Measurements from ENCODE around the gene AOAH. TPM values are rescaled to one million over a fixed set of nuclear protein-coding genes. Genes with fewer than 3 reads are reported as not detected.

Gene AOAH
- total and polyA plus RNA-seq, 2 of the 13 experiments (the other 11 are each of a cell fraction or from before 2014, with no cell fraction given) = not detected

GRCh38 chr7:36764929-36765328, 40.6 kb upstream of the AOAH start (continued):
- TF ChIP-seq, protein P1, sequence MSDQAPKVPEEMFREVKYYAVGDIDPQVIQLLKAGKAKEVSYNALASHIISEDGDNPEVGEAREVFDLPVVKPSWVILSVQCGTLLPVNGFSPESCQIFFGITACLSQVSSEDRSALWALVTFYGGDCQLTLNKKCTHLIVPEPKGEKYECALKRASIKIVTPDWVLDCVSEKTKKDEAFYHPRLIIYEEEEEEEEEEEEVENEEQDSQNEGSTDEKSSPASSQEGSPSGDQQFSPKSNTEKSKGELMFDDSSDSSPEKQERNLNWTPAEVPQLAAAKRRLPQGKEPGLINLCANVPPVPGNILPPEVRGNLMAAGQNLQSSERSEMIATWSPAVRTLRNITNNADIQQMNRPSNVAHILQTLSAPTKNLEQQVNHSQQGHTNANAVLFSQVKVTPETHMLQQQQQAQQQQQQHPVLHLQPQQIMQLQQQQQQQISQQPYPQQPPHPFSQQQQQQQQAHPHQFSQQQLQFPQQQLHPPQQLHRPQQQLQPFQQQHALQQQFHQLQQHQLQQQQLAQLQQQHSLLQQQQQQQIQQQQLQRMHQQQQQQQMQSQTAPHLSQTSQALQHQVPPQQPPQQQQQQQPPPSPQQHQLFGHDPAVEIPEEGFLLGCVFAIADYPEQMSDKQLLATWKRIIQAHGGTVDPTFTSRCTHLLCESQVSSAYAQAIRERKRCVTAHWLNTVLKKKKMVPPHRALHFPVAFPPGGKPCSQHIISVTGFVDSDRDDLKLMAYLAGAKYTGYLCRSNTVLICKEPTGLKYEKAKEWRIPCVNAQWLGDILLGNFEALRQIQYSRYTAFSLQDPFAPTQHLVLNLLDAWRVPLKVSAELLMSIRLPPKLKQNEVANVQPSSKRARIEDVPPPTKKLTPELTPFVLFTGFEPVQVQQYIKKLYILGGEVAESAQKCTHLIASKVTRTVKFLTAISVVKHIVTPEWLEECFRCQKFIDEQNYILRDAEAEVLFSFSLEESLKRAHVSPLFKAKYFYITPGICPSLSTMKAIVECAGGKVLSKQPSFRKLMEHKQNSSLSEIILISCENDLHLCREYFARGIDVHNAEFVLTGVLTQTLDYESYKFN (CRISPR knock-in tag; conservative IDR thresholded peaks at IDR 0.05) = no peak
- no peak for TF ChIP-seq SMARCC2 (IDR thresholded peaks at IDR 0.05)

GRCh38 chr7:36763132-36763816, 39.0 kb upstream of the AOAH start:
- no peak overlapping the region for H3K4me3 ChIP-seq (replicated peaks in 1 of 3; ENCODE audit: insufficient read depth in 1 of 3, low read depth in 2 of 3, low read length in 3 of 3)
- H3K36me3 ChIP-seq (replicated peaks in 1 of 2; ENCODE audit: control insufficient read depth in 1 of 2, insufficient read depth in 2 of 2, low read length in 2 of 2) = no peaks in the 10 kb centered on the region
- CTCF ChIA-PET (ENCODE audit: low intra/inter-chr PET ratio, low total read pairs) = no interaction called here
- DNase-seq (ENCODE audit: low spot score) = no peak
- FAIRE-seq = no peak
- H3K9ac ChIP-seq (ENCODE audit: insufficient read depth, low read depth, low read length) = no peak overlapping the region
- peaks cover 22% of the 10 kb centered on the region for H3K4me1 ChIP-seq (ENCODE audit: insufficient read depth, low read length)
- BruUV-seq (replicated peaks) = no TSS peak
- TF ChIP-seq MAFK (conservative IDR thresholded peaks at IDR 0.05 in 1 of 2, IDR thresholded peaks at IDR 0.05 in 1 of 2; ENCODE audit: low read length in 2 of 2) (peak; percentile 89 to 92), ZNF143 (CRISPR knock-in tag; IDR thresholded peaks at IDR 0.05) (no peak), NFIB (CRISPR knock-in tag; IDR thresholded peaks at IDR 0.05; ENCODE audit: borderline replicate concordance) (no peak), NCOR1 (IDR thresholded peaks at IDR 0.05; ENCODE audit: borderline replicate concordance, low read length) (no peak), ZNF367 (CRISPR knock-in tag; IDR thresholded peaks at IDR 0.05; ENCODE audit: borderline replicate concordance) (no peak), NFE2L2 (IDR thresholded peaks at IDR 0.05; ENCODE audit: low read length) (peak; percentile 95), ZNF550 (CRISPR knock-in tag; IDR thresholded peaks at IDR 0.05; ENCODE audit: borderline replicate concordance) (no peak), MAFF (IDR thresholded peaks at IDR 0.05; ENCODE audit: low read depth, low read length) (peak; percentile 86), MAFG (CRISPR knock-in tag; IDR thresholded peaks at IDR 0.05) (peak; percentile 54), ZNF30 (CRISPR knock-in tag; IDR thresholded peaks at IDR 0.05) (no peak), PCBP1 (IDR thresholded peaks at IDR 0.05; ENCODE audit: borderline replicate concordance, low read depth, low read length) (no peak)
- TF ChIP-seq, protein P2, sequence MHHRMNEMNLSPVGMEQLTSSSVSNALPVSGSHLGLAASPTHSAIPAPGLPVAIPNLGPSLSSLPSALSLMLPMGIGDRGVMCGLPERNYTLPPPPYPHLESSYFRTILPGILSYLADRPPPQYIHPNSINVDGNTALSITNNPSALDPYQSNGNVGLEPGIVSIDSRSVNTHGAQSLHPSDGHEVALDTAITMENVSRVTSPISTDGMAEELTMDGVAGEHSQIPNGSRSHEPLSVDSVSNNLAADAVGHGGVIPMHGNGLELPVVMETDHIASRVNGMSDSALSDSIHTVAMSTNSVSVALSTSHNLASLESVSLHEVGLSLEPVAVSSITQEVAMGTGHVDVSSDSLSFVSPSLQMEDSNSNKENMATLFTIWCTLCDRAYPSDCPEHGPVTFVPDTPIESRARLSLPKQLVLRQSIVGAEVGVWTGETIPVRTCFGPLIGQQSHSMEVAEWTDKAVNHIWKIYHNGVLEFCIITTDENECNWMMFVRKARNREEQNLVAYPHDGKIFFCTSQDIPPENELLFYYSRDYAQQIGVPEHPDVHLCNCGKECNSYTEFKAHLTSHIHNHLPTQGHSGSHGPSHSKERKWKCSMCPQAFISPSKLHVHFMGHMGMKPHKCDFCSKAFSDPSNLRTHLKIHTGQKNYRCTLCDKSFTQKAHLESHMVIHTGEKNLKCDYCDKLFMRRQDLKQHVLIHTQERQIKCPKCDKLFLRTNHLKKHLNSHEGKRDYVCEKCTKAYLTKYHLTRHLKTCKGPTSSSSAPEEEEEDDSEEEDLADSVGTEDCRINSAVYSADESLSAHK (CRISPR knock-in tag; IDR thresholded peaks at IDR 0.05; ENCODE audit: borderline replicate concordance) = no peak
- H3K4me2 ChIP-seq (ENCODE audit: low read depth, low read length) = no peak overlapping the region
- H3K79me2 ChIP-seq (ENCODE audit: insufficient read depth, low read length) = no peaks in the 10 kb centered on the region
- H4K20me1 ChIP-seq (ENCODE audit: insufficient read depth, low read length) = no peaks in the 10 kb centered on the region
- no peaks in the 10 kb centered on the region for H3K27me3 ChIP-seq (ENCODE audit: control insufficient read depth in 1 of 2, insufficient read depth in 2 of 2, low read length in 2 of 2)
- POLR2A ChIA-PET = no interaction called here
- no peak for ATAC-seq
- intact Hi-C loops (cut with micrococcal nuclease; ENCODE audit: unreplicated experiment) = no loop called here
- WGBS (ENCODE audit: low lambda C conversion rate) = 89% methylated on average over 10 of the region's 10 CpGs
- no peaks in the 10 kb centered on the region for H3K9me3 ChIP-seq (ENCODE audit: low read length)
- H2AFZ ChIP-seq (ENCODE audit: low read length) = no peak overlapping the region
- no peak overlapping the region for H3K27ac ChIP-seq (ENCODE audit: extremely low read length, insufficient read depth, low read length)
- in situ Hi-C loops (cut with HindIII; ENCODE audit: extremely low pct_ligation_motif_present, low pct_unique_long_range_greater_than_20kb) = no loop called here

Data from HepG2 (cell line).